ENCODE measurements around the gene LGALSL.

- TF ChIP-seq, protein P1, sequence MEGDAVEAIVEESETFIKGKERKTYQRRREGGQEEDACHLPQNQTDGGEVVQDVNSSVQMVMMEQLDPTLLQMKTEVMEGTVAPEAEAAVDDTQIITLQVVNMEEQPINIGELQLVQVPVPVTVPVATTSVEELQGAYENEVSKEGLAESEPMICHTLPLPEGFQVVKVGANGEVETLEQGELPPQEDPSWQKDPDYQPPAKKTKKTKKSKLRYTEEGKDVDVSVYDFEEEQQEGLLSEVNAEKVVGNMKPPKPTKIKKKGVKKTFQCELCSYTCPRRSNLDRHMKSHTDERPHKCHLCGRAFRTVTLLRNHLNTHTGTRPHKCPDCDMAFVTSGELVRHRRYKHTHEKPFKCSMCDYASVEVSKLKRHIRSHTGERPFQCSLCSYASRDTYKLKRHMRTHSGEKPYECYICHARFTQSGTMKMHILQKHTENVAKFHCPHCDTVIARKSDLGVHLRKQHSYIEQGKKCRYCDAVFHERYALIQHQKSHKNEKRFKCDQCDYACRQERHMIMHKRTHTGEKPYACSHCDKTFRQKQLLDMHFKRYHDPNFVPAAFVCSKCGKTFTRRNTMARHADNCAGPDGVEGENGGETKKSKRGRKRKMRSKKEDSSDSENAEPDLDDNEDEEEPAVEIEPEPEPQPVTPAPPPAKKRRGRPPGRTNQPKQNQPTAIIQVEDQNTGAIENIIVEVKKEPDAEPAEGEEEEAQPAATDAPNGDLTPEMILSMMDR (conservative IDR thresholded peaks at IDR 0.05; ENCODE audit: low read length) = no peak
- no peak for TF ChIP-seq EZH2phosphoT487 (IDR thresholded peaks at IDR 0.05; ENCODE audit: borderline replicate concordance, low read depth, low read length)
These were observed 32.8 kb upstream of the LGALSL start for GRCh38 chr2:64421201-64421600.

Data from OCI-LY7 (cell line).